M059J (cell line): ENCODE data around the gene OR10Z1. TPM values are rescaled to one million over a fixed set of nuclear protein-coding genes. Genes with fewer than 3 reads are reported as not detected.

ENCODE experiments used
- DNase-seq: peaks from one replicate; pipeline ENCODE4 v3.0.0-alpha.2; 2012; ENCODE audit warnings: low read depth
- total RNA-seq: library from RNA; depleted of rRNA; stranded (reverse); fragments of >200 nt; shearing (Covaris generic); gene quantifications from 2 replicates; pipeline ENCODE4 v1.2.3, GENCODE V29; 2014; rRNA removed

The OR10Z1 gene
- total RNA-seq = not detected in 2 replicates

GRCh38 chr1:158604968-158605367 lies at the start of gene OR10Z1:
Gene OR10Z1 (plus strand): TSS chr1:158605268. CDS start chr1:158606439, 1,171 bp downstream.
- no peak for DNase-seq

- DNase-seq = no peak
These were observed 45.4 kb upstream of the OR10Z1 start for GRCh38 chr1:158559696-158560095.

DNA sequence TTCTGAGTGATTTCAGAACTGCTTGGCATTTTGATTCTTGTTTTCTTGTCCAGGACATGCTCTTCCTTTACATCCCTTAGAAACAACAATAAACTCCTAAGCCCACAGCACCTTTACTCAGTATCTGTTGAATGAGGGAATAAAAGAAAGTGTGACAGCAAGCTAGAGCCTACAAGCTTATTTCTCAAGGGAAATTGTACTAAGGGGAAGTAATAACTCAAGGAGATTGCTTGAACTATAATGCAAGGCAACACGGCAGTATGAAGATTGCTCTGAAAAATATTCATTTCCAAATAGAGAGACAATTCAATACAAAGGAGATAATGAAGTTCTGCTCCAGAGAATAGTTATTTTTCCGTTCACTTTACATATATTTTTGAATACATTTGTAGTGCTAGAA lies 41.2 kb upstream of the OR10Z1 start:
- no peak for DNase-seq

DNA sequence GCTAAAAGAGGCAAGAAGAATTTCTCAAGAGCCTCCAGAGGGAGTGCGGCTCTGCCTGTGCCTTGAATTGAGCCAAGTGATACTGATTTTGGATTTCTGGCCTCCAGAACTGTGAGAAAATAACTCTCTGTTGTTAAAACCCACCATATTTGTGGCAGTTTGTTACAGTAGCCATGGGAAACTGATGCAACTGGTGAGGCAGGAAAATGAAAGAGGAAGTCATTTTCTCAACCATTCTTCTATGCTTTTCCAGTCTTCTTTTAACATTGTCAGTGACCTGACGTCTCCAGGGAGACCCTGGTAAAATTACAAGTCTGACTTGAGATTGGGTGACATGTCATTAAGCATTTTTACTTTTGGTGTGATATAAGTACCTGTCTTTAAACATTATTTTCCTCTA lies 40.5 kb upstream of the OR10Z1 start:
- DNase-seq = no peak

DNA sequence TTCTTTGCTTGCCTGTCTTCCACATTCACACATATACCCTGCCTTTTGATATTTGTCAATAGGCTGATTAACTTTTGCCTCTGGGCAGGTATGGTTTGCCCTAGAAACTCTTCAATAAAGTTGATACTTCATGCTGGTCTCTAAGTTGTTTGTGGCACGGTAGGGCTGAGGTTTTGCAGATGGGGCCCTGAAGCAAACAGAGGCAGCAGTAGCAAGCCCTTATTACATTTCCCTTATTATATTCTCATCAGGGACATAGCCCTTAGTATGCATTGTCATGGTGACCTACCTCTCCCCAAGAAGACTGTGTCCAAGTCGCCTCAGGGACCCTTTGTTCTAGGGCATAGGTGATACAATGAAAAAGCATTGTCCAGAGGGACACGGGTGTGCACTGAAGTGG lies 34.6 kb upstream of the OR10Z1 start, which contains the start of gene OR6P1:
Gene OR6P1 (minus strand): TSS at position 101 of the 400 bp plus-strand sequence. CDS start 6,976 bp downstream, outside the sequence.
- DNase-seq = no peak

- DNase-seq = no peak
These were observed 32.8 kb upstream of the OR10Z1 start for GRCh38 chr1:158572226-158572625.

DNA sequence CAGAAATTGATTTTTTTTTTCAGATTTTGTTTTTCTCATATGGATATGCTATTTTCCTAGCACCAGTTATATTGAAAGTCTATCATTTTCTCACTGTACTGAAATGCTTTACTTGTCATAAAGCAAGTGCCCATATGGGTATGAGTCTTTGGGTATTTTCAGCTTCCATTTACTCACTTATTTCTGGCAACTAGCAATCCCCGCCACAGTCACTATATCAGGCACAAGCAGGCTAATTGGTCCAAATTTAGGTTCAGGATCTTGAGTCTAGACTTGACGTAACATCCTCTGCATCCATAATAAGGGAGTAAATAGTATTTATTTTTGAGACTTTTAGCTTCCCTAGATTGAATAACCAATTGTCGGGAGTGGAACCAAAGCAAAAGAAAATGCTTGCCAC lies 27.5 kb upstream of the OR10Z1 start:
- DNase-seq = no peak

GRCh38 chr1:158579733-158580132 lies 25.3 kb upstream of the OR10Z1 start, which contains the start of gene OR10X1:
Gene OR10X1 (minus strand): TSS chr1:158579899. CDS start chr1:158579899, 0 bp downstream.
- DNase-seq = no peak

DNA sequence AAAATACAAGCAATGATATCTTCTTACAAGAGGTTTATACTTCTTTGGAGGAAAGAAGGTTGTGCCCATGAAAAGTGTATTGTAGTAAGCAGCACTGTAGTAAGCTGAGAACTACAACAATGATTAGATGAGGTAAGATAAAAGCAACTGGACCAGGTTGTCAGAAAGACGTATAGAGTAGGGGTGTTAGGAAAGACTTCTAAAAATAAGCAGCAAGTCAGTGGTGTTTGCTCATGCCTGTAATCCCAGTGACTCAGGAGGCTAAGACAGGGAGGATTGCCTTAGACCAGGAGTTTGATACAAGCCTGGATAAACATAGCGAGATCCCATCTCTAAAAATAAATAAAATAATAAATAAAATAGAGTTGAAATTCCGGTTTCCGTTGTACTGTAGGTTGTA lies 21.1 kb upstream of the OR10Z1 start:
- no peak for DNase-seq

DNA sequence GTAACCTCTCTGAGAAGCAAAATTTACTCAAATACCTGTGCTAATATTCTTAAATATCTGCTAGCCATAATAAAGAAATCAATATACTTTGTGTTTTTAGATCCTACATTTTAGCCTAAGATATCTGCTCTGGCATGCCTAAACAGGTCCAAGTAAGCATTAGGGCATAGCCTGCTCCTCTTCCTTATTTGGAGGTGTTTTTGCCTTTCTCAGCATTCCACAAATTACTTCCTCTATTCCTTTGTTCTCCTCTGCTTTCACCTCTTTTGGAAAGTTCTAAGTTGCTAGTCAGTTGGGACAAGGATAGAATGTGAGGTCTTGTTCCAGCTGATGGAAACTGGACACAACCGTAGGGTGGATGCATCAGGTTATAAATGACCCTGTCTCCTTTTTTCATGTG lies 18.1 kb upstream of the OR10Z1 start:
- no peak for DNase-seq

DNA sequence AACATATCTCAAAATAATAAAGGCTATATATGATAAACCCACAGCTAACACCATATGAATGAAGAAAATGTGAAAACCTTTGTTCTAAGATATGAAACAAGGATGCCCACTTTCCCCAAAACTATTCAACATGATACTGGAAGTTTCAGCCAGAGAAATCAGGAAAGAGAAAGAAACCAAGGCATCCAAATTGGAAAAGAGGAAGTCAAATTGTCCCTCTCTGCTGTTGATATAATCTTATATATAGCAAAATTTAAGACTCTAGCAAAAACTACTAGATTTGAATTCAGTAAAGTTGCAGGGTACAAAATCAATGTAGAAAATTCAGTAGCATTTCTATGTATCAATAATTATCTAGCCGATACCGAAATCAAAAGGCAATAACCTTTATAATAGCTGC lies 4.3 kb upstream of the OR10Z1 start:
- no peak for DNase-seq

DNA sequence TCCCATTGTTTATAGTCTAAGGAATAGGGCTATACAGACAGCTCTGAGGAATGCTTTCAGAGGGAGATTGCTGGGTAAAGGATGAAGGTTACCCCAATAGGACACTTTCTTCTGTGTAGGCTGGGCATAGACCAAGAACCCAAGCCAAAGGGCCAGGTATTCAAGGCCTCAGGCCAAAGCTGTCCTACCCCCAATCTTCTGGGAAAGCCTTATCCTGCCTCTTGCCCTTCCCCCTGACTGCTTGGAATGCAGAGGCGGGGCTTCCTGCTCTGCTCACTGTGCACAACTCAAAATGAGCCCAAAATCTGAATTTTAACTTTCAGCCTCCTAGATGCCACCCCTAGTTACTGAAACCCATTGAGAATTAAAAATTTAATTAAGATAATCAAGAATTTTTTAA lies 2.2 kb downstream of the OR10Z1 start:
- no peak for DNase-seq

- no peak for DNase-seq
These were observed 6.8 kb downstream of the OR10Z1 start for GRCh38 chr1:158611916-158612315.

DNA sequence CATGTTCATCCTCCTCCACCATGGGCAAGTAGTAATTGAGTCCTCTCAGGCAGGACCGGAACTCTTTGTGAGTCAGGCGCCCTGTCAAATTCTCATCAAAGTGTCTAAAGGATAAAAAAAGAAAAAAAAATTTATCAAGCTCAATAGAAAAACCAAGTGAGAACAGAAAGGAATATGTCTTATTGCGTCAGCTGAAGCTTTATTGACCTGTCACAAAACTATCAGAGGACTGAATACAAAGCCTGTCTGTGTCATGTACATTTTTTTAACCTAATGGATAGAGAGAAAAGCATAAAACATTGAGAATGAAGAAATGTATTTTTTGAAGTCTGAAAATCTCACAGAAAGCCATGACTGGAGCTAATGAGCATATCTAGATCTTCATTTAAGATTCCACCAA lies 8.7 kb downstream of the OR10Z1 start:
- DNase-seq = no peak

DNA sequence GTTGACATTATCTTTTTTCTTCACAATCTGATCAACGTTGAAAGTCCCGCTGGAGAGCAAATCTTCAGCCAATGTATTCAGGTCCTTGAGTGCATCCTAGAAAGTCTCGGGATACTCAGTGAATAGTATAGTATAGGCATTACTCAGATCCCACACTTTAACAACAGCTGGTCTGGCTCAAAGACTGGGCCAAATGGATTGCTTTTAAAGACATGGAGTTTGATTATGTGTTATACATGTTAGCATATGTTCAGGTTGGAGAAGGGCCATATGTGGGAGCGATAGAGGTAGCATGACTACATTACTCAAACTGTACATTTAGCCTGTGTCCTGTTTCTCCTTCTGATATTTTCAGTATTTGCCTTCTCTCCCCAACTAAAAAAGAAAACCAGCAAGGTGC lies 33.1 kb downstream of the OR10Z1 start:
- DNase-seq = no peak

GRCh38 chr1:158638904-158639303 lies 33.8 kb downstream of the OR10Z1 start:
- DNase-seq = no peak

DNA sequence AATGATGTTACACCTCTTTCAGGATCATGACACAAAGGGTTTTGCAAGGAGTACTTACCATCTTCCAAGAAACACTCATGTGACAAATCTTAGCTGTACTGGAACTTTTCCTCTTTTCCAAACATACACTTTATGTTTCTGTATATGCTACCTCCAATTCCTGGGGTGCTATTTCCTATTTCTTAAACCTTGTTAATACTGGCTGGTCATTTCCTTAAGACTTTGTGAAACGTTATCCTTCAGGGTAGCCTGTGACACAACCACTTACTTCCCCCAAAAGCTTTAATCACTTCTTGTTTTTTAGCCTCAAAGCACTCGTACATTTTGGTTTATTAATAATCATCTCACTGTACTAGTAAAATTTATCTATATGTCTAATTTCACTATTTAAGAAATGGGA lies 39.4 kb downstream of the OR10Z1 start:
- no peak for DNase-seq

DNA sequence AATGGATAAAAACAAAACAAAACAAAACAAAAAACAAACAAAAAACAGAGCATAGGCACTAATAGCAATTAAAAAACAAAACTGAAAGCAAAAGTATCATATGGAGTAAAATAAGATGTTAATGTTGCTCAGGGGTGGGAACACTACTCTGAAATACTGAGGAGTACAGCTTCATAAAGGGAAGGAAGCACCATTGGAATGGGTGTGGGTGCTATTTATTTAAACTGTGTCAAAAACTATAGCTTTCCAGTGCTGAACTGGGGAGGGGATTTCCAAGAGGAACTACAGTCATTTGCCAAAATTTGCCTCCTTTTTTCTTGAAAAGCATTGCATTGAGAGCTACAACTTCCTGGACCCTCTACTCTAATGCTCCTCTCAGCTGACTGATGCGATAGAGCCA lies 41.4 kb downstream of the OR10Z1 start:
- no peak for DNase-seq

DNA sequence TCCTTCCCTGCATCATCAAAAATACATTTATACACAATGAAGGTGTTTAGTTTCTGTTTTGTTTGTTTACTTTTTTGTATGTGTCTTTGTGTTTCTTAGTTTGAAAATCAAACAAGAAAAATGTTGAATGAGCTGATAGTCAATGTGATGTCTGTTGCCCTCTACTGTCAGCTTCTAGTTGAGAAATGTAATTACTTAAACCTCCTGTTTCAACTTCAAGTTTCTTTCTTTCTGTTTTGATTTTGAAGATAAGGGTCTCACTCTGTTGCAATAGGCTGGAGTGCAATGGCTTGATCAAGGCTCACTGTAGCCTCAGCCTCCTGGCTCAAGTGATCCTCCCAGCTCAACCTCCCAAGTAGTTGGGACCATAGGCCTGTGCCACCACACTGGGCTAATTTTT lies 44.0 kb downstream of the OR10Z1 start:
- no peak for DNase-seq

DNA sequence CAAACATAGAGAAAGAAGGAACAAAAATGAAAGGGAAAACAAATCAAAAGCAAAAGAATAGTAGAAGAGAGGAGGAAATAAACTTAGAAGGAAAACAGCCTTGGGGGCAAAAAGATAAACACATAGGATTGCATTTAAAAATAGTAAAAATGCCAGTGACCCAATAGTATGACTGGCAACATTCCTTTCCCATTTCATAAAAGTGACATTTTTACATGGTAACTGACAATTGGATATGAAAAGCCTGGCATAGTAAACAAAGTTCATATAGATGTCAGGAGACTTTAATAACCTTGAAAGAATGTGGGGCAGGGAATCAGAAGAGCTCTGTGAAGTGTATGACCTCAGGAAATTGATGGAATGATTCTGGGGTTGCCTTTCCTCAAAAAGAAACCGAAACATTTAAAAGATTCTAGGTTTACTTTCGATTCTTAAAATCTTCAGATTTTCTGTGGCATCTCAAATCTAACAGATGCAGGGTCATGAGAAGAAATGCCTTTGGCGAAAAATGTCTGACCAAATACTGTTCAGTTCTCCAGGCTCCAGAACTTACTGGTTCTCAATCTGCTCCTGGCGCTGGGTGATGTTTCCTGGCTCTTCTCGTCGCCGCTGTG lies 47.8 kb downstream of the OR10Z1 start:
- peak; percentile 25 for DNase-seq

DNA sequence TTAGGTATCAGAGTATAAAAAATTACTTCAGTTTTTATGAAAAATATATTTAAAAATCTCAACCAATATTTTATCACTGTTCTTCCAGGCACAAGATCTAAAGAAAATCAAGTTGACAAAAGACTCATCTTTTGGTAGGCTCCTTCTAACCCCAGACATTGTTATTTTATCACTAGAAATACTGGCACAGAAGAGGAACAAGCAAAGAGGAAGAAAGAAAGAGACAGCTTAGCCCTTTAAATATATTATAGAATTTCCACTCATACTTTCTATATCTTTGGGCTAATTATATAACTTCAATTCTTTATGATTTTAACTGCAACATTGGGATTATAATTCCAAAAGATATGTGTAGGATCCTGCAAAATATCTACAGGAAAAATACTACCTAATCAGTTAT lies 49.0 kb downstream of the OR10Z1 start:
- no peak for DNase-seq

DNA sequence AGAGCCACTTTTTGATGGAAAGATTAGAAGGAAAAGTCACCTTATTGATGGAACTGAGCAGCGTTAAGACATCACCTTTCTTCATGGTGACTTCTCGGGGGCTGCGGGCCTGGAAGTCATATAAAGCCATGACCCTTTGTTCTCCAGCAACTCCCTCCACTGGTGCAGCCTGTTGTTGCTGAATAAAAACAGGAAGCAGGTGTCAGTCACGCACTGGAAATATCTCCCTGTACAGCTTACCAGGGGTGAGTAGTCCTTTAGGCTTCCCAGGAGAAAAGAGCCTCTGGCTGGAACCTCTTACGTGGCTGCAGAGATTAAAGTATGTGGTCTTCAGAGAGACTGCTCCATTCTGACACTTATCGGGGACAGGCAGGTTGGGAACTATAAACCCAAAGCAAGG lies 49.5 kb downstream of the OR10Z1 start:
- peak; percentile 30 for DNase-seq
